Right lobe of liver (tissue), 4 donors: ENCODE measurements around the gene NR3C2.

Experiments used
- POLR2A ChIP-seq: fragments of 450-650 bp; IDR thresholded peaks from one replicate; pipeline ENCODE4 v1.6.1; 2017; ENCODE audit warnings: antibody characterized with exemption, mild to moderate bottlenecking
- TF ChIP-seq, protein P1 (sequence below), 4 donors: fragments of 200-600 bp in 3 of 4; fragments of 450-650 bp in 1 of 4; IDR thresholded peaks; one replicate each; pipeline versions ENCODE4 v1.5.1 to v1.8.0; 2016 to 2022; ENCODE audit warnings: antibody characterized with exemption in 4 of 4, mild to moderate bottlenecking in 2 of 4
- donor health status: DM: no; HTN: no; CAD: no.
- donor health status: DM: no; HTN: no; CAD: no.
- donor health status: DM: no; HTN: yes; CAD: no.

DNA sequence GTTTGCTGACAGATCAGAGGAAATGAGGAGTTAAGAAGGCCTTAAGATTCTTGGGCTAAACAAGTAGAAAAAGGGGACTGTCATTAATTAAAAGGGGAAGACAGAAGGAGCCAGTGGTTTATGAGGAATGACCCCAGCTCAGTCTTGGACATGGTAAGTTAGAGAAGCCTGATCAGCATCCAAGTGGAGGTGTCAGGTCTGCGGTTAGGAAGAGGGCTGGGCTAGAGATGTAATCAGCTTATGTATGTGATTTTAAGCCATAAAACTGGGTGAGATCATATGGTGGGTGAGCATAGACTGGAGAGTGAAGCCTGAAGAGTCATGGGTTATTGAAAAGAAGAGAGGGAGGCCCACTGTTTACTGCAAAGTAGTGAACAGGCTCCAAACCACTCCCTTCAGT is 246.1 kb downstream of the NR3C2 start:
- TF ChIP-seq, protein P1, sequence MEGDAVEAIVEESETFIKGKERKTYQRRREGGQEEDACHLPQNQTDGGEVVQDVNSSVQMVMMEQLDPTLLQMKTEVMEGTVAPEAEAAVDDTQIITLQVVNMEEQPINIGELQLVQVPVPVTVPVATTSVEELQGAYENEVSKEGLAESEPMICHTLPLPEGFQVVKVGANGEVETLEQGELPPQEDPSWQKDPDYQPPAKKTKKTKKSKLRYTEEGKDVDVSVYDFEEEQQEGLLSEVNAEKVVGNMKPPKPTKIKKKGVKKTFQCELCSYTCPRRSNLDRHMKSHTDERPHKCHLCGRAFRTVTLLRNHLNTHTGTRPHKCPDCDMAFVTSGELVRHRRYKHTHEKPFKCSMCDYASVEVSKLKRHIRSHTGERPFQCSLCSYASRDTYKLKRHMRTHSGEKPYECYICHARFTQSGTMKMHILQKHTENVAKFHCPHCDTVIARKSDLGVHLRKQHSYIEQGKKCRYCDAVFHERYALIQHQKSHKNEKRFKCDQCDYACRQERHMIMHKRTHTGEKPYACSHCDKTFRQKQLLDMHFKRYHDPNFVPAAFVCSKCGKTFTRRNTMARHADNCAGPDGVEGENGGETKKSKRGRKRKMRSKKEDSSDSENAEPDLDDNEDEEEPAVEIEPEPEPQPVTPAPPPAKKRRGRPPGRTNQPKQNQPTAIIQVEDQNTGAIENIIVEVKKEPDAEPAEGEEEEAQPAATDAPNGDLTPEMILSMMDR (IDR thresholded peaks at IDR 0.05), result no peak
- TF ChIP-seq POLR2A, result no peak
